Hepatocyte (in vitro differentiated cells): ENCODE measurements around the gene NUP37.

ENCODE experiments used
- CTCF ChIP-seq: fragments of 200-600 bp; sonication (generic); IDR thresholded peaks from 2 replicates; pipeline ENCODE4 v1.5.1; 2016; ENCODE audit warnings: antibody characterized with exemption, mild to moderate bottlenecking; ENCODE audit not compliant: poor library complexity
- EZH2 ChIP-seq: fragments of 200-600 bp; sonication (generic); IDR thresholded peaks from 2 replicates; pipeline ENCODE4 v1.6.1; 2016; ENCODE audit warnings: antibody characterized with exemption, mild to moderate bottlenecking, borderline replicate concordance

DNA sequence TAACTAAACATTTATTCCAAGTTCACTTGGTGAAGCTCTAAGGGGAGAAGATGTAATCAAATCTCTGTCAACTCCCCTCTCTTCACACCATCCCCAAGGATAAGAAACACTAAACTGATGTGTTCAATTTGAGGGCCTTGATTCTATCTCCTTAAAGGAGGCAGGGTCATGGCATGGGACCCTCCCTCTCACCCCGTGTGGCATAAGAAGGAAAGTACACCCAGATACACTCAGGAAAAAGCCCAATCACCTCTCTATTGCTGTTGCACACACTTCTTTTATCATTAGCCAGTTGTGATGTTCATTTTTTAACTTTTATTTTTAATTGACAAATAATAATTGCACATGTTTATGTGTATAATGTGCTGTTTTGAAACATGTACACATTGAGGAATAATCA is 93.2 kb downstream of the NUP37 start:
- no peak for TF ChIP-seq CTCF
- no peak for TF ChIP-seq EZH2
